Stimulated activated naive CD8-positive, alpha-beta T cell treated with anti-CD3 and anti-CD28 coated beads, Interleukin-15, Interleukin-2, amounts not matched to agents 100 ng/mL and 50 ng/mL, for 24 hours (primary cell): Measurements from ENCODE around the gene VAMP8.
A peak's percentile ranks its signal among the peaks of the same experiment; 100 is the strongest.
"Not testable (repeated sequence)": the region's sequence is repeated elsewhere in the genome, so short reads cannot be mapped to it uniquely, and the experiment has no call there.

Experiments
- H3K27ac Mint-ChIP-seq: one replicate; pipeline ENCODE4 v1.8.0; 2021; ENCODE audit warnings: mild to moderate bottlenecking, mixed read lengths
- H3K27me3 Mint-ChIP-seq: one replicate; pipeline ENCODE4 v1.8.0; 2021; ENCODE audit warnings: mixed read lengths
- H3K36me3 Mint-ChIP-seq: one replicate; pipeline ENCODE4 v1.8.0; 2021; ENCODE audit warnings: low read depth, mixed read lengths
- H3K4me1 Mint-ChIP-seq: one replicate; pipeline ENCODE4 v1.8.0; 2021; ENCODE audit warnings: low read depth, mixed read lengths
- H3K4me3 Mint-ChIP-seq: one replicate; pipeline ENCODE4 v1.8.0; 2021; ENCODE audit warnings: mild to moderate bottlenecking, mixed read lengths
- H3K9me3 Mint-ChIP-seq: one replicate; pipeline ENCODE4 v1.8.0; 2021; ENCODE audit warnings: mixed read lengths

Gene VAMP8

DNA sequence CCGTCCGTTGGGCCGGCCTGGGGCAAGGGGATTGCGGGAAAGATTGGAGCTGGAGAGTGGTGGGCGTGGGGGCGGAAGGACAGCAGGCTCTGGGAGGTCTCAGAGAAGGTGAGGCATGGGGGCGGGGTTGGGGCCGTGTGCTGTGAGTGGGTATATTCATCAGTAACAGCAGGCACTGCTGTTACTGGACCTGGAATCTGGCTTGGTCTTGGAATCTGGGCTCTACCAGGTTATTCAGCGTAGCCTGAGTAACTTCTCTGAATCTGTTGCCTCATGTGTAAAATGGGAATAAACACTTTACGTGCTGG, 18.6 kb downstream of the VAMP8 start:
- H3K4me3 Mint-ChIP-seq, result peak overlapping the region; percentile 90
- peaks cover 38% of the 10 kb centered on the region for H3K4me1 Mint-ChIP-seq
- no peaks in the 10 kb centered on the region for H3K9me3 Mint-ChIP-seq
- peak overlapping the region; percentile 92 for H3K27ac Mint-ChIP-seq
- H3K36me3 Mint-ChIP-seq, result no peaks in the 10 kb centered on the region
- no peaks in the 10 kb centered on the region for H3K27me3 Mint-ChIP-seq

DNA sequence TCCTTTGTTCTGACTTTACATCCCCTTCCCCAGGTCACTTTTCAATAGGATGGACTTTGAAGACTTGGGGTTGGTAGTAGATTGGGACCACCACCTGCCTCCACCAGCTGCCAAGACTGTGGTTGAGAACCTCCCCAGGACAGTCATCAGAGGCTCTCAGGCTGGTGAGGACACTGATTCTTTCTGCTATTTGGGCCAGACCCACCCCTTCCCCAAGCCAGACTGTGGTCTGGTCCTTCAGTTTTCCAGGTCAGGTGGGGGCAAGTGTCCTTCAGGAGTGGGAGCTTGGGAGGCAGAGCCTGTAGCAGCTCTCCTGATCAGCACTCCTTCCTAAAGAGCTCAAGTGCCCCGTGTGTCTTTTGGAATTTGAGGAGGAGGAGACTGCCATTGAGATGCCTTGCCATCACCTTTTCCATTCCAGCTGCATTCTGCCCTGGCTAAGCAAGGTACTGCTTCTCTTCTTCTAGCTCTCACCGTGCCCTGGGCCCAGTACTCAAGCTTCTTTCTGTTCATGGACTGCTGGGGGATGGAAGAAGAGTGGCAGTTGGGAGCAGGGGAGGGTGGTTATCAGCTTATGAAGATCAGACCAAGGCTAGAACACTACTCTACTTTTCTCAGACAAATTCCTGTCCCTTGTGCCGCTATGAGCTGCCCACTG, 19.2 kb downstream of the VAMP8 start:
- no peaks in the 10 kb centered on the region for H3K9me3 Mint-ChIP-seq
- H3K36me3 Mint-ChIP-seq, result no peaks in the 10 kb centered on the region
- no peak overlapping the region for H3K27ac Mint-ChIP-seq
- peak overlapping the region; percentile 90 for H3K4me3 Mint-ChIP-seq
- no peaks in the 10 kb centered on the region for H3K27me3 Mint-ChIP-seq
- peaks cover 40% of the 10 kb centered on the region for H3K4me1 Mint-ChIP-seq

GRCh38 chr2:85597241-85597640, 19.9 kb downstream of the VAMP8 start:
- no peaks in the 10 kb centered on the region for H3K27me3 Mint-ChIP-seq

DNA sequence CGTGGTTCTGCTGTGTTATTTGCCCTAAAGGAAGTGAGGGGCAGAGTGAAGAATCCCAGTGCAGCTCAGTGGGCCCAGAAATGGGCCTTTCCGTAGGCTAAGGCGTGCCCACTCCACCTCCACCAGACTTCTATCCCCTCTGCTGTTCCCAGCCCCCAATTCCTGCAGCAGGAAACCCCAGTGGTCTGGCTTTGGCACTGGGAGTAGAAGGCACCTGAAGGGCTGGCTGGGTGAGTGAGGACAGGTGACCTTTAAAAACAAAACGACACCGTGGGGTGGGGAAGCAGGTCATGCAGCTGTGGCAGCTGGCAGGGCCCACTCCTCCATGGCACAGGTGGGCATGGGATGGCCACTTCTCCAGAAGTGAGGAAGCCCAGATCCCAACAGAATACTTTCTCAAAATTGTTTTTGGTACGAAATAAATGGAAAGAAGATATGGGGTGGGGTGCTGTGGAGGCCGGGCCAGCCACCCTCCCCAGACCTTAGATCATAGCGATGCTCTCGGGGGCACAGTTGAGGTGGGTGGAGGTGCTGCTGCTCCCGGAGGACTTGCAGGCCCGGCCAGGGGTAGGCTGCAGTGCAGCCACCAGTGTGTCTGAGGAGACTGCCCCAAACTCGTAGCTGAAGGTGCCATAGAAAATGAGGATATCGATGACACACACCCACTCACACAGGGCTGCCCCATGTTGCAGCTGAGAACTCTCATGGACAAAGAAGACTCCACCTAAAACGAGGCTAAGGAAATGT, 21.4 kb downstream of the VAMP8 start:
- Mint-ChIP-seq H3K27ac (no peak overlapping the region), H3K36me3 (no peaks in the 10 kb centered on the region), H3K4me1 (peaks cover 51% of the 10 kb centered on the region), H3K27me3 (no peaks in the 10 kb centered on the region), H3K4me3 (no peak overlapping the region), H3K9me3 (no peaks in the 10 kb centered on the region)

More at GRCh38 chr2:85597241-85597640, 19.9 kb downstream of the VAMP8 start:
- Mint-ChIP-seq H3K9me3 (no peaks in the 10 kb centered on the region), H3K4me3 (peak overlapping the region; percentile 90), H3K4me1 (peaks cover 45% of the 10 kb centered on the region), H3K27ac (no peak overlapping the region), H3K36me3 (no peaks in the 10 kb centered on the region)

- H3K27me3 Mint-ChIP-seq, result no peaks in the 10 kb centered on the region
- H3K4me1 Mint-ChIP-seq, result peaks cover 47% of the 10 kb centered on the region
- no peak overlapping the region for H3K4me3 Mint-ChIP-seq
- H3K27ac Mint-ChIP-seq, result no peak overlapping the region
- H3K36me3 Mint-ChIP-seq, result no peaks in the 10 kb centered on the region
- H3K9me3 Mint-ChIP-seq, result no peaks in the 10 kb centered on the region
These were observed 22.3 kb downstream of the VAMP8 start for GRCh38 chr2:85599468-85600234.

DNA sequence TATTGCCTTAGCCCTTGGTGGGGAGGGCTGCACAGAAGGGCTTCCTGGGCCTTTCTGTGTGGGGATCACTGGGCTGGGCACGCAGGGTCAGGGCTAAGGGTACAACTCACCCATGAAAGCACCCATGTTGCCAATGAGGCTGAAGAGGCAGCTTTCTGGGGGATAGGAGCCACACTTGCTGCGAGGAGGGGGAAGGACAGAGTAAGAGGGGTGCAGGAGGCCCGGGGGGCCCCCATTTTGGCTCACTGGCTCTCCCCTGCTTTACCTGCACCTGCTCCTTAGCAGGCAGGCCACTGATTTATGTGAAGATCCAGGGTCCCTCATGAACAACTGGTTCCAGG, 22.8 kb downstream of the VAMP8 start:
- H3K27ac Mint-ChIP-seq, result no peak overlapping the region
- H3K9me3 Mint-ChIP-seq, result no peaks in the 10 kb centered on the region
- H3K36me3 Mint-ChIP-seq, result no peaks in the 10 kb centered on the region
- no peaks in the 10 kb centered on the region for H3K27me3 Mint-ChIP-seq
- H3K4me3 Mint-ChIP-seq, result no peak overlapping the region
- peaks cover 48% of the 10 kb centered on the region for H3K4me1 Mint-ChIP-seq

DNA sequence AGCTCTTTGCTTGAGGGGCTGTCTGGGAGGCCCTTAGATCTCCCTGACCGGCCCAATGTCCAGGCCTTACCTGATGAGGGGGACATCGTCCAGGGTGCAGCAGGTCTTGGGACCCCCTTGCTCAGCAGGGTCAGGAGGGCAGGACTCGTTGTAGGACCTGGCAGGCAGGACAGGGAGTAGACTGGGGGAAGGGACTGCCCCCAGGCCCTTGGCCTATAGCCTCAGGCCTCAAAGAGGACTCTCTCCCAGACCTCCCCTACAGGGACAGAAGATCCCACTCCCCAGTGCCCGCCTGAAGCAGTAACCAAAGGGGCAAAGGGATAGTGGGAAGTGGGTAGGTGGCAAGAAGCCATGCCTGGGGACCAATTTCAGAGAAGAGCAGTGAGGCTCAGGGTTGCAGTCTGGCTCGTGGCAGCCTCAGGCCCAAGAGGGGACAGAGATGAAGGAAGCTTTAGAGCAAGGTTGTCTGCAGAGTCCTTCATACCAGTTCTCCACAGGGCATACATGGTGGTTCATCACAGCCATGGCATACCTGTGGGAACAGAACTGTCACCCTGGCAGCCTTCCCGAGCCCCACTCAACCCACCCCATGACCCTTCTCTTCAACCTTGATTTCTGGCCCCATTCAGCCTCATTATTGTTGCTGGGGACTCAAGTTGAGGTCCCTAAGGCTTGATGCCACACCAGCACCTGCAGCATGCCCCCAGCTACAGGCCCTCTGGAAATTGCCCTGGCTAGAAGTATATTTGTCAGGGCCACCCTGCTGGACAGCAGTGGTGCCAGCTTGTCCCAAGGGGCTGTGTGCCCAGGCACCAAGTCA, 23.8 kb downstream of the VAMP8 start:
- Mint-ChIP-seq H3K4me1 (peaks cover 50% of the 10 kb centered on the region), H3K27ac (no peak overlapping the region), H3K4me3 (peak overlapping the region; percentile 79), H3K9me3 (no peaks in the 10 kb centered on the region), H3K36me3 (no peaks in the 10 kb centered on the region), H3K27me3 (no peaks in the 10 kb centered on the region)

DNA sequence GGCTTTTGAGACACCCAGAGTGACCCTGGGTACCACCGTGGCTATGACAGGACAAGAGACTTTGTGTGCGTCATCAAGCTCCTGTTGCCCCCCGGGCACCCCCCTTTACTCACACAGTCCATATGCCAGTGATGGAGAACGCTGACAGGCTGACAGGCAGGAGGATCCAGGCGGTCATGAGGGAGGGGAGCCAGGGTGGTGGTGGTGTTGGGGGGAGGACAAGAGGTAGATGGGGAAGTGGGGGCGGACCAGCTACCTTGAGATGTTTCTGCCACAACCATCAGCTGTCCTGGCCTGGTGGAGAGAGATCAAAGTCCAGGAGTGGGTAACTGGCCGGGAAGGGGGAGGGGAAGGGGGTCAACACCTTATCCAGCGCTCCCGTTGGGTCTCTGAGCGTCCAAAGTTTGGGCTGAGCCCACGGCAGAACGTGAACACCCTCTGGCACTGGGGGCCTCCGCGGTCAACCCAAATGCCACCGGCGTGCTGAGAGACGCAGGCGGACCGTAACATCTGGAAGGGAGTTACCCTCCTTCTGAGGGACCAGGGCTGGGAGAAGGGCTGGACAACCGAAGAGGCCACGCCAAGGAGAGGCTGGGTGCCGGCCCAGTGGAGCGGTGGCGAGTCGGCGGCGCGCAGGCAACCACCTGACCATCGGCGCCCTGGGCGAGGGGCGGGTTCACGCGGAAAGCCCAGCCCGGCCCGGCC, 24.5 kb downstream of the VAMP8 start:
- peak overlapping the region; percentile 79 for H3K4me3 Mint-ChIP-seq
- peaks cover 43% of the 10 kb centered on the region for H3K4me1 Mint-ChIP-seq
- no peaks in the 10 kb centered on the region for H3K27me3 Mint-ChIP-seq
- H3K36me3 Mint-ChIP-seq, result no peaks in the 10 kb centered on the region
- peak overlapping the region; percentile 61 for H3K27ac Mint-ChIP-seq
- no peaks in the 10 kb centered on the region for H3K9me3 Mint-ChIP-seq

DNA sequence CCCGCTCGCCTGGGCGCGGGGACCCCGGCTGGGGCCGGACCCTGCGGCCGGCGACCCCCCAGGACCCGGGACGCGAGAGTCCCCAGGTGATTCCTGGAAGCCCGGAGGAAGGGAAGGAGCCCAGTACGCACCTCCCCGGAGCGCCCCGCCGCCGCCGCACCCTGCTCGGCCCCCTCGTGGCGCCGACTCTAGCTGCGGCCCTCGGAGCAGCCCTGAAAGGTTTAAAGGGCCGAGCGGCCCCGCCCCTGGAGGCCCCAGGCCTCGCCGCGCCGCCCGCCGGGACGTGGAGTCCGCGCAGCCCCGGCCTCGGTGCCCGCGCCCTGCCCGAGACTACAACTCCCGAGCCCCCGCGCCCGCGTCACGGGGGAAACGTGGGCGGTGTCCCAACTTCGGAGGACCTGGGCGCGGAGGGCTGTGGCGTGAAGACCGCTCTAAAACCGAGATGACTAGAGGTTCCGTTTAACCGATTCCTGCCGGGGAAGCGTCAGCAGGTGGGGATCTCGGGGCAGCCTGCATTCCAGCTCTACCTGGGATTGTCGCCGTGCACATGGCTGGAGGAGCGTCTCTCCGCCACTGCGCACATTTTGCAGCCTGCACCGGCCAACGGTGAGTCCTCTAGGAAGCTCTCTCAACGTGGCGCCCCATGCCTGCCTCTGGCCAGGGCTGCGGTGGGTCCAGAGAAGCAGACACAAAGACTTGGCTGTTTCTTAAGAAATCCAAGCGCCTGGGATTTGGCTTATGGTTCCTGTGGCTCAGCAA, 25.3 kb downstream of the VAMP8 start, which contains the start of gene TMEM150A:
TMEM150A (minus strand) TSS at position 223 of the 759 bp plus-strand sequence. CDS start 750 bp downstream, outside the sequence.
- peak within 1 kb of the TSS; percentile 91 for H3K4me3 Mint-ChIP-seq
- H3K4me1 Mint-ChIP-seq, result peaks cover 36% of the 10 kb centered on the region

DNA sequence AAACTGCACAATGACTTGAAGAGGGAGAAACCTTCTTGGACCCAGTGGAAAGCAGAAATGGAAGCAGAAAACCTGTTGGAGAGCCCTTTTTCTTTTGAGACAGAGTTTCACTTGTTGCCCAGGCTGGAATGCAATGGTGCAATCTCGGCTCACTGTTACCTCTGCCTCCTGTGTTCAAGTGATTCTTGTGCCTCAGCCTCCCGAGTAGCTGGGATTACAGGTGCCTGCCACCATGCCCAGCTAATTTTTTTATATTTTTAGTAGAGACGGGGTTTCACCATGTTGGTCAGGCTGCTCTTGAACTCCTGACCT, 26.7 kb downstream of the VAMP8 start:
- peaks cover 36% of the 10 kb centered on the region for H3K4me1 Mint-ChIP-seq
- not testable (repeated sequence) for H3K9me3 Mint-ChIP-seq, H3K27me3 Mint-ChIP-seq
- H3K36me3 Mint-ChIP-seq, result peaks cover 12% of the 10 kb centered on the region
- peak overlapping the region; percentile 91 for H3K4me3 Mint-ChIP-seq
- peak overlapping the region; percentile 36 for H3K27ac Mint-ChIP-seq

More for the DNA sequence above, 25.3 kb downstream of the VAMP8 start, which contains the start of gene TMEM150A:
- no peaks in the 10 kb centered on the region for H3K36me3 Mint-ChIP-seq
- H3K27ac Mint-ChIP-seq, result peak within 1 kb of the TSS; percentile 88
- H3K27me3 Mint-ChIP-seq, result no peaks in the 10 kb centered on the region
- no peaks in the 10 kb centered on the region for H3K9me3 Mint-ChIP-seq

GRCh38 chr2:85604568-85605339, 27.4 kb downstream of the VAMP8 start:
- no peak overlapping the region for H3K4me3 Mint-ChIP-seq
- H3K27me3 Mint-ChIP-seq, result no peaks in the 10 kb centered on the region
- H3K36me3 Mint-ChIP-seq, result peaks cover 16% of the 10 kb centered on the region
- no peaks in the 10 kb centered on the region for H3K9me3 Mint-ChIP-seq
- no peak overlapping the region for H3K27ac Mint-ChIP-seq
- H3K4me1 Mint-ChIP-seq, result peaks cover 35% of the 10 kb centered on the region

DNA sequence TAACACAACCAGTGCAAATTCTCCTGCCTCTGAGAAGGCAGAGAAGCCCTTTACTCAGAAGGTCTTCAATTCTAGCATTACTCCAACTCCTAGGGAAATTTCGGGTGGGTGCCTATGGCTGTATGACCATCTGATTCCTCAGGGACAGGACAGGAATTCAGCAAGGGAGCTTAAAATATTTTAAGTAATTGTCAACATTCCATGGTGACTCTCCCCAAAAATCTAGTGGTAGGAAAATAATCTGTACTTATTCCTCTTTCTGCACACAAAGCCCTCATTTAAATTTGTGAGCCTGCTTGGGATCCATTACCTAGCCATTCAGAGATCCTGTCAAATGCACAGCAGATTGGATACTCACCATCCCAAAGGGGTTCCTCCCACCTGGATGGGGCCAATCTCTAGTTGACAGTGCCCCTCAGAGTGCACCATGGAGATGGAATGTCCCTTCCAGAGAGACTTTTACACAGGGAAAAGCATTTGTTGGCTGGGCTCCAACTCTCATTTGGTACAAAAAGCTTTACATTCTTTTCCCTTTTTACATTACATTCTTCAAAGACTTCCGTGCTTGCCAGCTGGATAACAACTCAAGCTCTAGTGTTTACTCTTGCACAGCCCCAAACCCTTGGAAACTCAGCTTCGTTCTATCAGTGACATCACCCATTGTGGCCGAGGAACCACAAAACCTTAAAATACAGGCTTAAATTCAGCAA, 28.2 kb downstream of the VAMP8 start:
- H3K4me1 Mint-ChIP-seq, result peaks cover 38% of the 10 kb centered on the region
- H3K4me3 Mint-ChIP-seq, result no peak overlapping the region
- H3K27me3 Mint-ChIP-seq, result no peaks in the 10 kb centered on the region
- H3K27ac Mint-ChIP-seq, result no peak overlapping the region
- H3K36me3 Mint-ChIP-seq, result peaks cover 21% of the 10 kb centered on the region
- no peaks in the 10 kb centered on the region for H3K9me3 Mint-ChIP-seq

GRCh38 chr2:85606116-85606455, 28.7 kb downstream of the VAMP8 start:
- Mint-ChIP-seq H3K36me3 (peaks cover 21% of the 10 kb centered on the region), H3K27ac (no peak overlapping the region), H3K4me3 (no peak overlapping the region), H3K4me1 (peaks cover 39% of the 10 kb centered on the region), H3K27me3 (no peaks in the 10 kb centered on the region), H3K9me3 (no peaks in the 10 kb centered on the region)
